GM12864 (cell line): Measurements from ENCODE around the gene UEVLD.

Experiments used
- DNase-seq: peaks from one replicate; pipeline ENCODE4 v3.0.0-alpha.2; 2011; ENCODE audit warnings: low read depth
- H3K4me3 ChIP-seq: 2 replicates; pipeline ENCODE4 v1.5.1; 2011; ENCODE audit warnings: mild to moderate bottlenecking, low read depth, low read length, control low read depth
- CTCF ChIP-seq: IDR thresholded peaks from 2 replicates; pipeline ENCODE4 v1.5.1; 2011; ENCODE audit warnings: low read depth, mild to moderate bottlenecking, moderate library complexity, low read length, control low read depth, inconsistent platforms; ENCODE audit errors: missing control alignments

The UEVLD gene

DNA sequence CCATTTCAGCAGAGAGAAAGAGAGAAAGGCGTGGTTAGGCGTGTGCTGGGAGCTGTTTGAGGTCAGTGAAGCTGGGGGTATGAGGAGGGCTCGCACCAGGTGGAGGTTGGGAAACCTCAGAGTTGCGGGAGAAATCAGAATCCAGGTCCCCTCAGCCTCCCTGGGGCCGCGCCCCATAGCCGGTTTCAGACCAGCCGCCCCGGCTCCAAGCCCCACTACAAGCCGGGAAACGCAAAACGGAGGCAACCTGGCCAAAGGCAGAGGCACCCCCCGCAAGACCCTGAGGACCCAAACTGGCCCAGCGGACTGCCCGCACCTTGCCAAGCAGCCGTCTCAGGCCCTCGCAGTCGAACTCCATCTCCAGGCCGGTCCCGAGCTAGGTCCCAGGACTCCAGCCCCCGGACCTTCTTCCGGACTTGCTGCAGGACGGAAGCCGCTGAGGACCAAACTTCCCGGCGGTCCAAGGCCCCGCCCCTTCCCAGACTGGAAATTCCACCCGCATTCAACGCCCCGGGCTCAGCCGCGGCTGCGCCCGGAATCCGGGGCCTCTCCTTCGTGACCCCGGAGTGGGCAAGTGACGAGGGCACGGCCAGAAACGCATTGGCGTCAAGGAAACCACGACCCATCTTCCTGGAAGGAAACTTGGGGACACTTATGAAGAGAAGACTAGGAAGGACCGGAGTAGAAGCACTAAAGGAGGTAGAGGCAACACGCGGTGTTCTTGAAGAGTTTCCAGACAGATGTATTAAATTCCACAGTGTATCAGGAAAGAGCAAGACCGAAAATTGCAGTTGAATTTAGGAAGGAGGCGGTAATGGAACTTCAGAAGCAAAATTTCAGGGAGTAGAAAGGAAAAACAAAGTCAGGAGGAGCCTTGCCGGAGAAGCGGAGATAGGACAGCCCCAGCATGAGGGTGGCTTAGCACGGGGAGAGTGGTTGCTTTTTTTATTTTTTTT, at the start of gene UEVLD:
Gene UEVLD, minus strand, starts transcription at position 438 of the 956 bp plus-strand sequence. Its CDS starts 80 bp downstream, at position 358.
- TF ChIP-seq CTCF = no peak
- peak; percentile 38 for DNase-seq

GRCh38 chr11:18634140-18635032, 45.9 kb upstream of the UEVLD start, which contains the start of gene SPTY2D1:
Gene SPTY2D1, minus strand, starts transcription at chr11:18634342. Its CDS starts 85 bp downstream, at chr11:18634257.
- peak within 1 kb of the TSS; percentile 93 for H3K4me3 ChIP-seq
- TF ChIP-seq CTCF = peak; percentile 3
- peak; percentile 98 for DNase-seq

More for the DNA sequence above, at the start of gene UEVLD:
- peak within 1 kb of the TSS; percentile 70 for H3K4me3 ChIP-seq

DNA sequence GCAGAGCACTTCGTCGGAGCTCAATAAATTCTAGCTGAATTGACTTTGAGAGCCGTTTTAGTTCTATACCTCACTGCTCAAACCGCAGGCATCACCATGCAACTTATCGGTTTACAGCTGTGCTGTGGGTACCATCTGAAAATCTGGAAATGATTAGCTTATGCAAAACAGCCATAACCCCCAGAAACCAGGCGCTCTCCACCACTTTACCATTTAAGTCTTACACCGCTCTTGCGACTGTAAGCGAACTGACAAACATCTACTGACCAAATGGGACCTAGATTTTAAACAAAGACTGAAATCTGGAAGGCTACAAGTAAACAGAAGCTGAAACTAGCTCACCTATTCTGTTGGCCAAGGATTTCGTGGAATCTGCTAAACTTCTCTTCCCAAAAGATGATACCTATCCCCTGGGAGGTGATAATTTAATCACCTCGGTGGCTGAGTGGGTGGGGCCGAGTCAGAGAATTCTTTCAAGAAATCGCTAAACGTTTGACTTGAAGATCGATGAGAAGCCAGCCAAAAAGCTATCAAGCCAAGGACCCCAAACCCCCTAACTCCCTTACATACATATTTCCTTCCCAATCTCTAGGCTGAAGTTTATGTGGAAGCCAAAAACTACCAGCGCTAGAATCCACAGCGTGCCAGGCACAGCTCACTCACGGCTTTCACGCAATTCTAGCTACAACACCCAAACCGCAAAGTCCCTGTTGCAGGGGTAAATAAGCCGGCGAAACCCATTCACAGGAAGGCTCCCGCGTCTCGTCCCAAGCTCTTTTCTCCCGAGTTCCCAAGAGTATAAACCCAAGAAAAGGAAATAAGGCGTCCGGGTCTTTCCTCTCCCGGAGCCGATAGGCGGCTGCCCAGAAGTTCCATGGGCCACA, 45.0 kb upstream of the UEVLD start:
- H3K4me3 ChIP-seq = peak overlapping the region; percentile 93
- TF ChIP-seq CTCF = no peak
- peak; percentile 79 for DNase-seq

GRCh38 chr11:18632841-18633240, 44.3 kb upstream of the UEVLD start:
- no peak for DNase-seq
- TF ChIP-seq CTCF = no peak
- H3K4me3 ChIP-seq = peak overlapping the region; percentile 93; the same call in 1 of the 2 replicates

- H3K4me3 ChIP-seq = no peak overlapping the region
- TF ChIP-seq CTCF = no peak
- DNase-seq = no peak
Observed at GRCh38 chr11:18624161-18624560, 35.6 kb upstream of the UEVLD start.

GRCh38 chr11:18623707-18624106, 35.2 kb upstream of the UEVLD start:
- no peak overlapping the region for H3K4me3 ChIP-seq
- TF ChIP-seq CTCF = no peak
- no peak for DNase-seq
